ENCODE data around the gene PTGDR.

DNA sequence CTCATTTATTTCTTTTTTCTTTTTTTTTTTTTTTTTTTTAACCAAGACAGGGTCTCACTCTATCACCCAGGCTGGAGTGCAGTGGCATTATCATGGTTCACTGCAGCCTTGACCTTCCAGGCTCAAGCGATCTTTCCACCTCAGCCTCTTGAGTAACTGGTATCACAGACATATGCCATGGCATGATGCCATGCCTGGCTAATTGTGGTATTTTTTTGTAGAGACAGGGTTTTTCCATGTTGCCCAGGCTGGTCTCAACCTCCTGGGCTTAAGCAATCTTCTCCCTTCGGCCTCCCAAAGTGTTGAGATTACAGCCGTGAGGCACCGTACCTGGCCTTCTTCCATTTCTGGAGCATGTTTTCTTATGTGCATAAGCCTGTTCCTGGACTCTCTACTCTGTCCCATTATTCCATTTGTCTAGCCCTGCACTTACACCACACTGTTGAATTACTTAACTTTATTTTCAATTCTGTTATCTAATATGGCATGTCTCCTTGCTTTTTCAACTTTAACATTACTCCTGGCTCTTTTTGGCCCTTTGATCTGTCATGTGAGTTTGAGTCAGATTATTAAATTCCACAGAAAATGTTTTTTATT is 47.9 kb upstream of the PTGDR start:
- TF ChIP-seq CTCF (conservative IDR thresholded peaks at IDR 0.05; ENCODE audit: low read depth, low read length) (no peak), EZH2 (IDR thresholded peaks at IDR 0.05; ENCODE audit: low read length, unreplicated experiment) (no peak)
